Ecto neural progenitor cell (in vitro differentiated cells): ENCODE results near the gene CEACAM16.
"Not testable (repeated sequence)": the region's sequence is repeated elsewhere in the genome, so short reads cannot be mapped to it uniquely, and the experiment has no call there.

Experiments used
- DNase-seq: peaks from one replicate; pipeline ENCODE4 v3.0.0-alpha.2; 2018; ENCODE audit warnings: low spot score

Gene CEACAM16

GRCh38 chr19:44703336-44704078 is 4.6 kb downstream of the CEACAM16 start:
- no peak for DNase-seq

DNA sequence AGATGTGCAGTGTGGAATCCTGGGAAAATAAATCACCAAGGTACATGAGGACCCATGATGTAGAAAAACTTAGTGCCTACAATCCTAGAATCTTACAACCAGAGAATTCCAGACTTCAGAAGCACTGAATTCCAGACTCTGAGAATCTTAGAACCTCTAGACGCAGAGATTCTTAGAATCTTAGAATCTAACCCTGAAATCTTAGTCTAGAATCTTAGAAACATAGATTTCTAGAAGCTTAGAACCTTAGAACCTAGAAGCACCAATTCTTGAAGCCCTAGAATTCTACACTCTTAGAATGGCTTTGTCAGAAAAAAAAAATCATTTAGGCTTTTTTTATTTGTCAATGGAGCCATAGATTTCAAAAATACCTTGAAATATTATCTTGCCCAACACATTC is 6.0 kb downstream of the CEACAM16 start:
- DNase-seq = no peak

GRCh38 chr19:44705502-44706010 is 6.6 kb downstream of the CEACAM16 start:
- DNase-seq = no peak

DNA sequence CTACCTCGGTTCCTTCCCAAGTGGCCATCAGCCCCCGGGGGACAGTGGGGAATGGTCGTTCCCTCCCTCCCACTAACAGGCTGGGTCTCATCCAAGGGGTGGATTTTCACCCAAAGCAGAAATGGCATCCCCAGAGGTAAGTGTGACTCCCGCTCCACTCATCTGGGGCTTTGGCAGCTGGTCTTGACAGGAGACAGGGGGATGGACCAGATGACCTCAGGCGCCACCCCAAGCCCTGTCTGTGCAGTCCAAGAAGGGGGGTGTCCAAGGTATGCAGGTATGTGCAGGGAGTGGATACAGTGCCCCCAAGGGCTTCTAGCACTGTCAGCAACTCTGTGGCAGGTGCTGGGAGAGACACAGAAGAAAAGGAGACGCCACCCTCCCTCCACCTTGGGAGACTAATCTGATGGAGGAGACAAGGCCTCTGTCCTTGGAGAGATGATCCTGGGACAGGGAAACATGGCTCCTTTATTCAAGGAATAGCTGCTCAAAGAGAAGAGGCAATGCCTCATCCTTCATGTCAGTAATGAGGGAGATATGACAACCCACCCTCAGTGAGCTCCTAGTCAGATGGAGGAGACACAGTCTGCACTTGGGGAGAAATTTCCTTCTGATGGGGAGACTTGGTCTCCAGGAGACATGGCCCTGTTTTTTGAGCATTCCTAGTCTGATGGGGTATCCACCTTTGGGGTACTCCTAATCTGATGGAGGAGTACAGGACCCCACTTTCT is 7.7 kb downstream of the CEACAM16 start:
- no peak for DNase-seq

DNA sequence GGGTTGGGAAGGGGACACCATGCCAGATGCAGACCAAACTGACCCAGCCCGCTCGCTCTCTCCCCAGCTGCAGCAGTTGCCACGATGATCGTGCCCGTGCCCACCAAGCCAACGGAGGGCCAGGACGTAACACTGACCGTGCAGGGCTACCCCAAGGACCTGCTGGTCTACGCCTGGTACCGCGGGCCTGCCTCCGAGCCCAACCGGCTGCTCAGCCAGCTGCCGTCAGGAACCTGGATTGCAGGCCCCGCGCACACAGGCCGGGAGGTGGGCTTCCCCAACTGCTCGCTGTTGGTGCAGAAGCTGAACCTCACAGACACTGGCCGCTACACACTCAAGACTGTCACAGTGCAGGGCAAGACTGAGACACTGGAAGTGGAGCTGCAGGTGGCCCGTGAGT is 8.8 kb downstream of the CEACAM16 start:
- no peak for DNase-seq

- DNase-seq = no peak
Observed at GRCh38 chr19:44708940-44709339, 10.0 kb downstream of the CEACAM16 start.

GRCh38 chr19:44709434-44710266 is 10.7 kb downstream of the CEACAM16 start:
- not testable (repeated sequence) for DNase-seq

DNA sequence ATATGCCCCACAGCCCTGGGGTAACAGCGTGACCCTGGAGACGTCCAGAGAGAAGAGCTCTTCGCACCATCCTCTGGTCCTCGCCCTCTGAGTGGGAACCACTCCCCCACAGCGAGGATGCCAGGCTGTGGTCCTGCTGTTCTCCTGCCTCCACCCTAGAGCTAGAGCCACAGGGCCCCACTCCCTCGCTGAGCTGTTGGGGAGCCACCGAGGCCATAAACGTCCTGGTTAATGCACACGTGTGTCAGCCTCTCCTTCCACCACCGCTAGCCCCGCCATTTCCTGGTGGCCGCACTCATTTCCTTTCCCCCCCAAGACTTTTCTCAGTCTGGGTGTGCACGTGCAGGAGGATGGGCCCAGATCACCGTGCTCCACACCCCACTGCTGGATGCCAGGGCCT is 11.5 kb downstream of the CEACAM16 start:
- DNase-seq = no peak

- DNase-seq = no peak
Observed at GRCh38 chr19:44712864-44713515, 14.0 kb downstream of the CEACAM16 start.

- no peak for DNase-seq
Observed at GRCh38 chr19:44714597-44715169, 15.7 kb downstream of the CEACAM16 start.

DNA sequence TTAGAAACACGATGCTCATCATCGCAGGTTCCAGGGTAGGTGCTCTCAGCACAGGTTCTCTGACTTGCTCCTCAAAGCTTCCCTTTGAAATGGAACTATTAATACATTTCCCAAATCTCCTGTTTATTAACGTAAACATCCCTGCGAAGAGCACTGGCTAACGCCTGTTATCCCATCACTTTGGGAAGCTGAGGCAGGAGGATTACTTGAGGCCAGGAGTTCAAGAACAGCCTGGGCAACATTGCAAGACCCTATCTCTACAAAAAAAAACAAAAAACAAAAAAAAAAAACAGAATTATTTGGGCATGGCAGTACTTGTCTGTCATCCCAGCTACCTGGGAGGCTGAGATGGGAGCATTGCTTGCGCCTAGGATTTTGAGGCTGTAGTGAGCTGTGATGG is 18.7 kb downstream of the CEACAM16 start:
- DNase-seq = no peak

DNA sequence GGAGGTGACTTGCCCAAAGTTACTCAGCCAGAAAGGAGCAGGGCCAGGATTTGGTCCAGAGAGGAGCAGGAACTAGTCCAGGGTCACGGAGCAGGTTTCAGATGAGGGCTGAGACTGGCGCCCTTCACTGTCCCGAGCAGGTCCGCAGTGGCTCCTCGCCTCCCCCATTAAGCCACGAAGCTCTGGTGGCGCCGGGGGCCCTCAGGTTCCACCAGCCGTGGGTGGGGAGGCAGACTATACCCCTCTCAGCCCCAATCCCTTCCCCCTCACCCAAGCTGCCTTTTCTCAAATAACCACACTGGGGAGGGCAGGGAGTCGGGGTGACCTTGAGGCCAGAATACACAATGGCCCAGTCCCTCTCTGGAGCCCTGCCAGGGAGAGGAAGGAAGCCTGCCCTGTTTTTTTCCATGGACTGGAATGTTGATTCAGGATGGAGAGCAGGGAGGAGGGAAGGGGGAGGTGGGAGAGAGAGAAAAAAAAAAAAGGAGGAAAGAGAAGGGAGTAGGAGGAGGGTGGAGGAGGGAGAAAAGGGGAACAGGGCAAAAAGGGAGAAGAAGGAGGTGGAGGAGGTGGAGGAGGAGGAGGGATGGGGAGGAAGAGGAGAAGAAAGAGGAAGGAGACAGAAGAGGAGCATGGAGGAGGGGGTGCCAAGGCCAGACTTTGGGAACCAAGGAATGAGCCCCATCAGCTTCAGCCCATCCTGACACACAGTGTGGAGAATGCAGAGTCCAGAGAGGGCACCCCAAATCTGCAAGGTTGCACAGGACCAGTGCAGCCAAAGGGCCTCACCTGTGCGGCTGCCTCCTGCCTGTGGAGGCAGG is 19.7 kb downstream of the CEACAM16 start:
- no peak for DNase-seq

- DNase-seq = no peak
Observed at GRCh38 chr19:44719262-44719701, 20.3 kb downstream of the CEACAM16 start.

- not testable (repeated sequence) for DNase-seq
Observed at GRCh38 chr19:44720396-44720795, 21.4 kb downstream of the CEACAM16 start.

- no peak for DNase-seq
Observed at GRCh38 chr19:44720945-44721344, 22.0 kb downstream of the CEACAM16 start.

GRCh38 chr19:44721369-44721768 is 22.4 kb downstream of the CEACAM16 start:
- DNase-seq = not testable (repeated sequence)

DNA sequence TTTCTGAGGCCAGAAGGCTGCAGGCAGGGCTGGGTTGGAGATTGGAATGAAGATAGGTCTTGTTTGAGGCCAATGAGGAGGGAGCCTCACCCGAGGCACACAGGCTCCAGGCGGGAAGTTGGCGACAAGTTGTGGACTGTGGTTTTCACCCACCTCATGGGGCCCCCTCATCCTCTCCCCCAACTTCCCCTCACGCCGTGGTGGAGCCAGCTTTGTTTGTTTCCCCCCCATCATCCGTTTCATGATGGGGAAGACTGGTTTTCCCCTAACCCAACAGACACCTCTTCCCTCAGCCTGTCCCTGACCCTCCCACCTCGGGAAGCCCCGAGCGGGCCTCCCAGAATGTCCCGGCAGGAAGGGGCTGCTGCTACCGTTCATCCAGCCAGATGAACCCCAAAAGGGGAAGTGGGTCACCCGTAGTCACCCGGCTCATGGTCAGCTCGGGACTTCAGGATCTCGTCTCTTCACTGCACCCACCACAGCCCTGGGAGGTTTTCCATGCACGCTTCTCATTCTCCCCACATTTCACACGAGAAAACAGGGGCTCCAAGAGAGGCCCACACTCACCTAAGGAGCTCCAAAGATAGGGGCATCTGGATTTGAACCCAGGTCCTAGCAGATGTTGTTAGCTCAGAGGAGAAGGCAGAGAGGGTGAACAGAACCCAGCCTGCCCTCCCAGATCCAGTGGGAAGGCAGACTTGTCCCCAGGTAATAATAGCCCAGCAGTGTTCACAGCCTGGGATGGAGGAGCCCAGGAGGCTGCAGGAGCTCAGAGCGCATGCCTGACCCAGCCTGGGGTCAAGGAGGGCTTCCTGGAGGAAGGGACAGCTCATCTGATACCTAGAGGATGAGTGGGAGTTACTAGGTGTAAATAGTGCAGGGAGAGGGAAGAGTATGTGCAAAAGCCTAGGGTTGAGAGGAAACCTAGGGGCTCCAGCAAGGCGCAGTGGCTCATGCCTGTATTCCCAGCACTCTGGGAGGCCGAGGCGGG is 23.5 kb downstream of the CEACAM16 start:
- DNase-seq = no peak

GRCh38 chr19:44723299-44723951 is 24.5 kb downstream of the CEACAM16 start:
- DNase-seq = no peak

DNA sequence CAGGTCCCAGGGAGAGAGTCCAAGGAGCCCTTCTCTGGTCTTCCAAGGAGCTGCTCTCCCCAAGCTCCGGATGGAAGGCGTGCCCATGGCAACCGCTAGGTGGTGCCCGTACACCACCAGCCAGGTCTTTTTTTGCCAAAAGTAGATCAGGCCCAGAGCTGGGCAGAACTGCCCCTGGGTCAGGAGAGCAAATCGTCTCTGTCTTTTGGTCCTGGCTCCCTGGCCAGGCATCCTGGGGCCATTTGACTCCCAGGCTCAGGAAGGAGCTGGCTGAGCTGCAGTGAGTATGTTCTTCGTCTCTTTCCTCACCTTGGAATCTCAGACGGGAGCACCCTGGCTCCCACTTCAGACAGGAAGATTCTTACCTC is 25.0 kb downstream of the CEACAM16 start:
- DNase-seq = peak; percentile 87
